CD8-positive, alpha-beta memory T cell (primary cell): ENCODE results near the gene GTF2A2. TPM values are rescaled to one million over a fixed set of nuclear protein-coding genes. Genes with fewer than 3 reads are reported as not detected.
A peak's percentile ranks its signal among the peaks of the same experiment; 100 is the strongest.
"Not testable (repeated sequence)": the region's sequence is repeated elsewhere in the genome, so short reads cannot be mapped to it uniquely, and the experiment has no call there.

Experiments used
- CTCF ChIA-PET: fragments of 350-600 bp; sonication (Branson Sonifier 250); formaldehyde crosslinking; loops from one replicate; lab custom pipeline; 2021; ENCODE audit warnings: antibody characterized with exemption; lab: Charles Lee
- POLR2A ChIA-PET: fragments of 350-600 bp; sonication (Branson Sonifier 250); formaldehyde crosslinking; loops from one replicate; lab custom pipeline; 2021; ENCODE audit warnings: antibody characterized with exemption; lab: Charles Lee
- DNase-seq, 5 donors: peaks; one replicate each; pipeline versions ENCODE4 v3.0.0 to v3.0.0-alpha.2; 2020 to 2022; ENCODE audit warnings: mixed read lengths in 1 of 5
- H3K27ac ChIP-seq: one replicate; pipeline ENCODE4 v1.7.0; 2013; ENCODE audit warnings: low read depth, mild to moderate bottlenecking, low read length, moderate library complexity
- H3K27me3 ChIP-seq: 2 replicates; pipeline ENCODE4 v1.7.0; 2013; ENCODE audit warnings: low read length, mild to moderate bottlenecking; ENCODE audit not compliant: insufficient read depth, poor library complexity, severe bottlenecking
- H3K36me3 ChIP-seq: 2 replicates; pipeline ENCODE4 v1.7.0; 2013; ENCODE audit warnings: mild to moderate bottlenecking, low read length, moderate library complexity; ENCODE audit not compliant: insufficient read depth
- H3K4me1 ChIP-seq: 2 replicates; pipeline ENCODE4 v1.7.0; 2013; ENCODE audit warnings: mild to moderate bottlenecking, low read length, moderate library complexity; ENCODE audit not compliant: insufficient read depth
- H3K4me3 ChIP-seq: 2 replicates; pipeline ENCODE4 v1.7.0; 2013; ENCODE audit warnings: mild to moderate bottlenecking, low read length
- H3K9me3 ChIP-seq: 2 replicates; pipeline ENCODE4 v1.7.0; 2013; ENCODE audit warnings: mild to moderate bottlenecking, low read length
- H3K27ac Mint-ChIP-seq, 8 donors: one replicate each; pipeline ENCODE4 v1.8.0; 2020 to 2021; ENCODE audit warnings: mixed read lengths in 8 of 8, mild to moderate bottlenecking in 6 of 8, inconsistent platforms in 3 of 8, moderate library complexity in 3 of 8
- H3K27me3 Mint-ChIP-seq, 2 donors: one replicate each; pipeline ENCODE4 v1.8.0; 2020 to 2021; ENCODE audit warnings: mixed read lengths in 2 of 2, mild to moderate bottlenecking in 1 of 2, moderate library complexity in 1 of 2
- H3K36me3 Mint-ChIP-seq, 3 donors: one replicate each; pipeline ENCODE4 v1.8.0; 2020 to 2021; ENCODE audit warnings: mixed read lengths in 3 of 3, inconsistent platforms in 1 of 3, mild to moderate bottlenecking in 1 of 3
- H3K4me1 Mint-ChIP-seq, 3 donors: one replicate each; pipeline ENCODE4 v1.8.0; 2020 to 2021; ENCODE audit warnings: mixed read lengths in 3 of 3, inconsistent platforms in 1 of 3, mild to moderate bottlenecking in 1 of 3
- H3K4me3 Mint-ChIP-seq, 7 donors: one replicate each; pipeline ENCODE4 v1.8.0; 2020 to 2021; ENCODE audit warnings: mixed read lengths in 7 of 7, mild to moderate bottlenecking in 6 of 7, moderate library complexity in 4 of 7, inconsistent platforms in 2 of 7
- H3K9me3 Mint-ChIP-seq, 5 donors: one replicate each; pipeline ENCODE4 v1.8.0; 2020 to 2022; ENCODE audit warnings: mixed read lengths in 5 of 5, mild to moderate bottlenecking in 3 of 5, moderate library complexity in 2 of 5, inconsistent platforms in 1 of 5
- polyA plus RNA-seq: library from polyadenylated mRNA; unstranded; fragments of 300-500 nt; fragmentation: Illumina TruSeq; gene quantifications from one replicate; pipeline ENCODE4 v1.2.3, GENCODE V29; 2021
- total RNA-seq, 2 experiments: library from RNA; stranded (reverse); gene quantifications; one replicate each; pipeline ENCODE4 v1.2.3, GENCODE V29; 2021

GTF2A2 gene
- total and polyA plus RNA-seq, 3 experiments from 2014 or later = 134 to 230 (median 228) TPM

GRCh38 chr15:59662260-59662659 lies 4.9 kb upstream of the GTF2A2 start:
- POLR2A ChIA-PET = no interaction called here

GRCh38 chr15:59659366-59659765 lies 2.1 kb upstream of the GTF2A2 start:
- H3K36me3 Mint-ChIP-seq = peaks cover 4 to 43% (median 12%) of the 10 kb centered on the region in 3 donors
- POLR2A ChIA-PET = no interaction called here
- Histone ChIP-seq H3K36me3 (peaks cover 9% of the 10 kb centered on the region), H3K4me1 (peaks cover 28% of the 10 kb centered on the region), H3K27me3 (no peaks in the 10 kb centered on the region), H3K9me3 (no peaks in the 10 kb centered on the region), H3K4me3 (no peak overlapping the region), H3K27ac (no peak overlapping the region)
- H3K4me3 Mint-ChIP-seq = peak overlapping the region in 3 of 7 donors; percentile 8 to 60 (median 20)
- H3K27me3 Mint-ChIP-seq = peaks cover 0 to 2% of the 10 kb centered on the region in 2 donors
- no peaks in the 10 kb centered on the region for H3K9me3 Mint-ChIP-seq
- no peak for DNase-seq
- H3K27ac Mint-ChIP-seq = peak overlapping the region in 2 of 8 donors; percentile 18 to 45
- H3K4me1 Mint-ChIP-seq = peaks cover 4 to 8% (median 7%) of the 10 kb centered on the region in 3 donors
- CTCF ChIA-PET = no interaction called here

More at GRCh38 chr15:59662260-59662659, 4.9 kb upstream of the GTF2A2 start:
- Mint-ChIP-seq H3K4me1 (peaks cover 4 to 13% (median 7%) of the 10 kb centered on the region in 3 donors), H3K27ac (peak overlapping the region in 1 of 8 donors; percentile 66), H3K36me3 (peaks cover 4 to 54% (median 15%) of the 10 kb centered on the region in 3 donors), H3K9me3 (no peaks in the 10 kb centered on the region), H3K27me3 (peaks cover 0 to 2% of the 10 kb centered on the region in 2 donors), H3K4me3 (no peak overlapping the region)
- Histone ChIP-seq H3K36me3 (peaks cover 6% of the 10 kb centered on the region), H3K27ac (no peak overlapping the region), H3K9me3 (no peaks in the 10 kb centered on the region), H3K4me1 (peaks cover 8% of the 10 kb centered on the region), H3K4me3 (no peak overlapping the region), H3K27me3 (no peaks in the 10 kb centered on the region)
- no peak for DNase-seq
- CTCF ChIA-PET = no interaction called here

- Histone ChIP-seq H3K4me3 (peak overlapping the region; percentile 67), H3K36me3 (peaks cover 10% of the 10 kb centered on the region), H3K27me3 (no peaks in the 10 kb centered on the region), H3K4me1 (peaks cover 28% of the 10 kb centered on the region), H3K27ac (peak overlapping the region; percentile 86), H3K9me3 (no peaks in the 10 kb centered on the region)
- Mint-ChIP-seq H3K9me3 (no peaks in the 10 kb centered on the region), H3K4me3 (no peak overlapping the region), H3K27me3 (peaks cover 0 to 2% of the 10 kb centered on the region in 2 donors), H3K36me3 (peaks cover 4 to 31% (median 13%) of the 10 kb centered on the region in 3 donors), H3K4me1 (peaks cover 7 to 12% (median 8%) of the 10 kb centered on the region in 3 donors), H3K27ac (peak overlapping the region in 3 of 8 donors; percentile 85 to 90 (median 86))
- CTCF ChIA-PET = interaction anchor here (1.1 to 1.4 kb wide), 4 partner anchors 15 to 33 kb away, joined by 3 to 4 read pairs (median 3); partner anchors contain the start of gene BNIP2
- POLR2A ChIA-PET = interaction anchor here (0.7 to 2.9 kb wide), 4 partner anchors 12 to 31 kb away, joined by 3 to 25 read pairs (median 3); partner anchors contain the start of gene BNIP2
- DNase-seq = peak in 1 of 5 donors; percentile 3
Observed at GRCh38 chr15:59657635-59658125, 365 bp upstream of the GTF2A2 start.

- DNase-seq = no peak
- CTCF ChIA-PET = interaction anchor here (1.5 kb wide), 1 partner anchor 9 kb away, joined by 3 read pairs; no protein-coding TSS in a partner anchor
- H3K27ac Mint-ChIP-seq = no peak overlapping the region
- Histone ChIP-seq H3K36me3 (peaks cover 22% of the 10 kb centered on the region), H3K27me3 (no peaks in the 10 kb centered on the region), H3K4me3 (no peak overlapping the region), H3K4me1 (peaks cover 28% of the 10 kb centered on the region), H3K9me3 (no peaks in the 10 kb centered on the region), H3K27ac (no peak overlapping the region)
- H3K36me3 Mint-ChIP-seq = peaks cover 6 to 22% (median 7%) of the 10 kb centered on the region in 3 donors
- no peak overlapping the region for H3K4me3 Mint-ChIP-seq
- no peaks in the 10 kb centered on the region for H3K9me3 Mint-ChIP-seq
- peaks cover 0 to 2% of the 10 kb centered on the region in 2 donors for H3K27me3 Mint-ChIP-seq
- POLR2A ChIA-PET = no interaction called here
- H3K4me1 Mint-ChIP-seq = peaks cover 7 to 21% (median 13%) of the 10 kb centered on the region in 3 donors
Observed at GRCh38 chr15:59654046-59654445, 3.3 kb downstream of the GTF2A2 start.

GRCh38 chr15:59649603-59650002 lies 7.7 kb downstream of the GTF2A2 start:
- CTCF ChIA-PET = no interaction called here

GRCh38 chr15:59647085-59647484 lies 10.2 kb downstream of the GTF2A2 start:
- H3K36me3 ChIP-seq = peaks cover 15% of the 10 kb centered on the region
- peak overlapping the region in 1 of 8 donors; percentile 27 for H3K27ac Mint-ChIP-seq
- H3K9me3 Mint-ChIP-seq = no peaks in the 10 kb centered on the region
- peaks cover 3 to 22% (median 3%) of the 10 kb centered on the region in 3 donors for H3K4me1 Mint-ChIP-seq
- peaks cover 6 to 55% (median 7%) of the 10 kb centered on the region in 3 donors for H3K36me3 Mint-ChIP-seq
- no peaks in the 10 kb centered on the region for H3K9me3 ChIP-seq
- no peak overlapping the region for H3K27ac ChIP-seq
- H3K27me3 ChIP-seq = no peaks in the 10 kb centered on the region
- DNase-seq = no peak
- H3K27me3 Mint-ChIP-seq = no peaks in the 10 kb centered on the region
- no peak overlapping the region for H3K4me3 ChIP-seq
- H3K4me3 Mint-ChIP-seq = no peak overlapping the region
- CTCF ChIA-PET = no interaction called here
- no peaks in the 10 kb centered on the region for H3K4me1 ChIP-seq
- POLR2A ChIA-PET = no interaction called here

More at GRCh38 chr15:59649603-59650002, 7.7 kb downstream of the GTF2A2 start:
- Histone ChIP-seq H3K4me1 (no peaks in the 10 kb centered on the region), H3K27me3 (no peaks in the 10 kb centered on the region), H3K27ac (no peak overlapping the region), H3K9me3 (no peaks in the 10 kb centered on the region), H3K4me3 (no peak overlapping the region), H3K36me3 (peaks cover 23% of the 10 kb centered on the region)
- Mint-ChIP-seq H3K27me3 (no peaks in the 10 kb centered on the region), H3K9me3 (no peaks in the 10 kb centered on the region), H3K4me3 (no peak overlapping the region), H3K27ac (no peak overlapping the region), H3K36me3 (peaks cover 6 to 47% (median 10%) of the 10 kb centered on the region in 3 donors), H3K4me1 (peaks cover 0 to 25% (median 9%) of the 10 kb centered on the region in 3 donors)
- no peak for DNase-seq
- POLR2A ChIA-PET = no interaction called here

- Histone ChIP-seq H3K27ac (no peak overlapping the region), H3K4me1 (no peaks in the 10 kb centered on the region), H3K4me3 (no peak overlapping the region), H3K36me3 (peaks cover 11% of the 10 kb centered on the region), H3K9me3 (no peaks in the 10 kb centered on the region), H3K27me3 (no peaks in the 10 kb centered on the region)
- H3K4me1 Mint-ChIP-seq = peaks cover 3 to 22% (median 4%) of the 10 kb centered on the region in 3 donors
- H3K27me3 Mint-ChIP-seq = no peaks in the 10 kb centered on the region
- no peaks in the 10 kb centered on the region for H3K9me3 Mint-ChIP-seq
- CTCF ChIA-PET = no interaction called here
- H3K4me3 Mint-ChIP-seq = no peak overlapping the region
- H3K27ac Mint-ChIP-seq = peak overlapping the region in 1 of 8 donors; percentile 6
- POLR2A ChIA-PET = no interaction called here
- DNase-seq = no peak
- peaks cover 6 to 56% (median 7%) of the 10 kb centered on the region in 3 donors for H3K36me3 Mint-ChIP-seq
Observed at GRCh38 chr15:59646277-59646676, 11.0 kb downstream of the GTF2A2 start.

- H3K4me3 Mint-ChIP-seq, DNase-seq, H3K27me3 Mint-ChIP-seq, H3K27me3 ChIP-seq, H3K27ac ChIP-seq, H3K9me3 Mint-ChIP-seq, H3K27ac Mint-ChIP-seq, H3K4me3 ChIP-seq, H3K4me1 ChIP-seq, POLR2A ChIA-PET, H3K9me3 ChIP-seq: not testable (repeated sequence)
- Mint-ChIP-seq H3K4me1 (peaks cover 3 to 21% (median 4%) of the 10 kb centered on the region in 3 donors), H3K36me3 (peaks cover 5 to 58% (median 8%) of the 10 kb centered on the region in 3 donors)
- CTCF ChIA-PET = interaction anchor here (1.4 kb wide), 1 partner anchor 9 kb away, joined by 3 read pairs; no protein-coding TSS in a partner anchor
- H3K36me3 ChIP-seq = peaks cover 11% of the 10 kb centered on the region
Observed at GRCh38 chr15:59645812-59646211, 11.5 kb downstream of the GTF2A2 start.
